SH-SY5Y (cell line): ENCODE data around the gene RCAN1.

Source experiments
- GATA2 ChIP-seq: IDR thresholded peaks from 2 replicates; pipeline ENCODE4 v1.6.1; 2011; ENCODE audit warnings: mild to moderate bottlenecking, low read depth, low read length
- GATA3 ChIP-seq: IDR thresholded peaks from 2 replicates; pipeline ENCODE4 v1.6.1; 2011; ENCODE audit warnings: low read depth, mild to moderate bottlenecking, low read length, moderate library complexity

- no peak for TF ChIP-seq GATA2
- TF ChIP-seq GATA3: no peak
Measured at GRCh38 chr21:34603002-34603709, 11.8 kb downstream of the RCAN1 start.
